Retinal pigment epithelial cell (primary cell): ENCODE data around the gene TNIP1.

ENCODE experiments used
- DNase-seq: peaks from one replicate; pipeline ENCODE4 v3.0.0-alpha.2; 2010; ENCODE audit warnings: low read depth
- H3K4me3 ChIP-seq: 2 replicates; pipeline ENCODE4 v1.5.1; 2011; ENCODE audit warnings: mild to moderate bottlenecking, low read length, control low read depth, moderate library complexity
- TF ChIP-seq, protein P1 (sequence below): conservative IDR thresholded peaks from 2 replicates; pipeline ENCODE4 v1.5.1; 2011; ENCODE audit warnings: low read depth, low read length, control low read depth, inconsistent platforms

Gene TNIP1

DNA sequence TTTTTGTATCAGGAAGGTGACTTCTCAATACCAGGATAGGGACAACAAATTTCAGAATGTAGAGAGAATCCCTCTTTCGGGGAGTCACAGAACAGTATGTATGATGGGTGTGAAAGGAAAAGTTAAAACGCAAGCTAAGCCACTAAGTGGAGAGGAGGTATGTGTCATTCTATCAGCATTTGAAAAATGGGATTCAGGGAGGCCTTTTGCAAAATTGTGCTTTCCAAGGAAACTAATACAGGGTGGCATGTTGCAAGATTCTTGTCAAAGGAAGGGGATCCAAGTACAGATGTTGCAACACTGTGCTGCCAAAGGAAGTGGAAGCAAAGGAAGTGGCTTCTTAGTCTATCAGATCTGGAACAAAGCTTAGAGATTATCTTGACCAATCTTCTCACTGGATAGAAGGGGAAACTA lies 12.6 kb upstream of the TNIP1 start:
- H3K4me3 ChIP-seq: no peak overlapping the region
- TF ChIP-seq, protein P1, sequence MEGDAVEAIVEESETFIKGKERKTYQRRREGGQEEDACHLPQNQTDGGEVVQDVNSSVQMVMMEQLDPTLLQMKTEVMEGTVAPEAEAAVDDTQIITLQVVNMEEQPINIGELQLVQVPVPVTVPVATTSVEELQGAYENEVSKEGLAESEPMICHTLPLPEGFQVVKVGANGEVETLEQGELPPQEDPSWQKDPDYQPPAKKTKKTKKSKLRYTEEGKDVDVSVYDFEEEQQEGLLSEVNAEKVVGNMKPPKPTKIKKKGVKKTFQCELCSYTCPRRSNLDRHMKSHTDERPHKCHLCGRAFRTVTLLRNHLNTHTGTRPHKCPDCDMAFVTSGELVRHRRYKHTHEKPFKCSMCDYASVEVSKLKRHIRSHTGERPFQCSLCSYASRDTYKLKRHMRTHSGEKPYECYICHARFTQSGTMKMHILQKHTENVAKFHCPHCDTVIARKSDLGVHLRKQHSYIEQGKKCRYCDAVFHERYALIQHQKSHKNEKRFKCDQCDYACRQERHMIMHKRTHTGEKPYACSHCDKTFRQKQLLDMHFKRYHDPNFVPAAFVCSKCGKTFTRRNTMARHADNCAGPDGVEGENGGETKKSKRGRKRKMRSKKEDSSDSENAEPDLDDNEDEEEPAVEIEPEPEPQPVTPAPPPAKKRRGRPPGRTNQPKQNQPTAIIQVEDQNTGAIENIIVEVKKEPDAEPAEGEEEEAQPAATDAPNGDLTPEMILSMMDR: no peak
- DNase-seq: peak; percentile 57

DNA sequence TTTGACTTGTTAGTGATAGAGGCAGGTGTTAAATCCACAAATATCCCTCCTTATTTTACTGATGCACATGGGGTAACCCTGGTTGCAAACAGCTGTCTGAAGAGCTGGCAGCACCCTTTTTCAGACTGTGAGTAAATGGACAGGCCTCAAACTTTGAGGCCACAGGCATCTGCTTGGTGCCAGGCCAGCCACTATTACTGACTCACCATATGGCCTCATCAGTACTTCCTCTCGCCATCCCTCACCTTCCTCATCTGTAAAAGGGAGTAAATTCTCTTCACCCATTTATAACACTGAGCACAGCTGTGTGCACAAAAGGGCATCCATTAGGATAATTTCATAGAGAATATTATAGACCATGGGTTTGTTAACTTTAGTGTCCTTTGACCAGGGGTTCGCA lies 11.9 kb upstream of the TNIP1 start:
- TF ChIP-seq, protein P1: no peak
- no peak for DNase-seq
- no peak overlapping the region for H3K4me3 ChIP-seq

DNA sequence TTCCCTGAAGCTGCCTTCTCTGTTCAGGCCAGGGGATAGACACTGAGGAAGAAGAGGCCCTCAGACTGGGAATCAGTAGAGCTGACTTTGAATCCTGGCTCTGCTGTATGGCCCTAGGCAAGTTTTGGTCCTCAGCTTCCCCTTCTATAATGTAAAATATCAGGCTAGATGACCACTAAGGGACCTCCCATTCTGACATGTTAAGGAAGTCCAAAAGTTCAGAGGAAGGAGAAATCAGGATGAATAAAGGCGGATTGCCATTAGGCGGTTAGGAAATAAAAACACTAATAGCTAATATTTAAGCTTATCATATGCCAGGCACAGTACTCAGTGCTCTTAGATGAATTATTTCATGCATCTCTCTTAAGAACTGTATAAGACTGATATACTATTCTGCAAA lies 8.9 kb upstream of the TNIP1 start:
- H3K4me3 ChIP-seq: no peak overlapping the region
- TF ChIP-seq, protein P1: no peak
- DNase-seq: no peak

DNA sequence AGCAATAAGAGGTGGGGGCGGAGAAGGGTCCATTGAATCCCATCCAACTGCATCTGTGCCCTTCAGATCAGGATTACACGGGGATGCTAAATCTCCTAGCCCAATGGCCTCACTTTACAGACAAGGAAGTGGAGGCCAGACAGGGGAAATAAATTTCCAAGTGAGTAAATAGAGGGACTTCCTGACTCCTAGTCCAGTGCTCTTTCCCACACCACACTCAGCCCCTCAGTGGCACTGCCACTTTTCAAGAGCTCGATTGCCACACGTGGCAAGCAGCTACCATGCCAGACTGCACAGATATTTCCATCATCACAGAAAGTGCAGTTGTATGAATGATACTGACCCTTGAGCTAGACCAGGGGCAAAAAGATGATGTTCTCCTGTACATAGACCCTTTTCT lies 8.2 kb upstream of the TNIP1 start:
- TF ChIP-seq, protein P1: no peak
- H3K4me3 ChIP-seq: no peak overlapping the region
- no peak for DNase-seq

DNA sequence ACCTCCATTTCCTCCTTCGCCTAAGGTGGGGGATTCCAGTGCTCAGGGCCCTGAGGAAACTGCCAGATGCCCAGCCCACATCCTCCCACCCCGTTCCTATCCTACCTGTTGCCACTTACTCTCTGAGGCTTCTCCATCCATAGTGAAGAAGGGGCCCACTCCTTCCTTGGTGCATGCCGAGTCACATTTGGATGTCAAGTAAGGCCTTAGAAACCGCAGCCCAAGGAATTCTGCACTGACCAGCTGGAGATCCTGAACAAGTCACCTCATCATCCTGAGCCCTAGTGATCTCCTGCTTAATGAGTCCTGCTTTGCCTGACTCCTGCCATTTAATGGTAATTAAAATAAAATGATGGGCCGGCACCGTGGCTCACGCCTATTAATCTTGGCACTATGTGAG lies 6.7 kb upstream of the TNIP1 start:
- no peak overlapping the region for H3K4me3 ChIP-seq
- TF ChIP-seq, protein P1: no peak
- DNase-seq: no peak

DNA sequence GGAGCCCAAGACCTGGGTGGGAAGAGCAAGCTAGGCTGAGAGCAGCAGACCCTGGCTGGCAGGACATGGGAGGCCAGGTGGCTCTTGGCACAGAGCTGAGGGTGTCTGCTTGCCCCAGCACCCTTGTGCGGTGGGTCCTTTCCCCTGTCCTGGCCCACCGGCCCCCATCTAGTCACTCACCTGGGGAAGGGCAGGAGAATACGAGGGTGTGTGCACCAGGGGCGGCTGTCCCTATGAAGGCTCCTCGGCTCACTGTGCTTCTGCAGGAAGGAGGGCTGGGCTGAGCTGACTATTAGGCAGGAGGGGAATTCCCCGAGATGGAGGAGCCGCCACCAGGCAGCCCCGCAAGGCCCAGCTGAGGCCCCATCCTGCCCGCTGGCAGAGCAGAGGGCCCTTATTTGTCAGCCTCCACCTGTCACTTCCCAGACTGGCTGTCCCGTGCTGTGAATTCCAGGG lies 6.1 kb upstream of the TNIP1 start:
- DNase-seq: no peak
- H3K4me3 ChIP-seq: no peak overlapping the region
- TF ChIP-seq, protein P1: no peak

DNA sequence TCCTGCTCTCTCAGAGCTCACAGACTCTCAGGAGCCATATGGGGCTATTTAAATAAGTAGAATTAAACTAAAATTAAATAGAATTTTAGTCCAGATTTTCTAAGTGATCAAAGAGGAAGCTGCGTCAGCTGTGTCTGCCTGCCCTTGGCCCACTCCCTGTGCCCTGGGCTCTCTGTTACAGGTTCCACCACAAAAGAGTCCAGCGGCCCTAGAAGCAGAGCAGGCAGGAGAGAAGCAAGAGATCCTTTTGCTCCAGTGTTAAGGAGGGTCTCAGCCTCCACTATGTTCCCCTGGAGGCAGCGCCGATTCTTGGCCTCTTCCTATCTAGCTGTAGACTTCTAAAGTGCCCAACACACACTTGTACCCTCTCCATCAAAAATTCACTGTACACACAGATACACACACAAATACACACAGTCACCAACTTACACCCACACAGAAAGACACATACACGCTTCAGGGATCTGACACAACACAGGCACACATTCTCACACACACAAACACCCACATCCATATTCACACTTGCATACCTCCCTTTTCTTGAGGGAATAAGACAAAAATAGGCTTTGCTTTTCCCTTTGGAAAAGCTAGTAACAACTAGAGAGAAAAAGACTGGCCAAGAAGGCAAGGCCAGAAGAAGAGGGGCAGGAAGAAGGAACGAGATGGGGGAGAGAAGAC lies 5.5 kb upstream of the TNIP1 start:
- no peak overlapping the region for H3K4me3 ChIP-seq
- DNase-seq: no peak
- TF ChIP-seq, protein P1: no peak
